GM21529 (cell line): Measurements from ENCODE around the gene WDFY2.
"Not testable (repeated sequence)": the region's sequence is repeated elsewhere in the genome, so short reads cannot be mapped to it uniquely, and the experiment has no call there.

Experiments used
- ATAC-seq: cut with Tn5 transposase; IDR thresholded peaks from one replicate; pipeline ENCODE4 v1.9.1; 2021; ENCODE audit not compliant: unreplicated experiment

The WDFY2 gene

DNA sequence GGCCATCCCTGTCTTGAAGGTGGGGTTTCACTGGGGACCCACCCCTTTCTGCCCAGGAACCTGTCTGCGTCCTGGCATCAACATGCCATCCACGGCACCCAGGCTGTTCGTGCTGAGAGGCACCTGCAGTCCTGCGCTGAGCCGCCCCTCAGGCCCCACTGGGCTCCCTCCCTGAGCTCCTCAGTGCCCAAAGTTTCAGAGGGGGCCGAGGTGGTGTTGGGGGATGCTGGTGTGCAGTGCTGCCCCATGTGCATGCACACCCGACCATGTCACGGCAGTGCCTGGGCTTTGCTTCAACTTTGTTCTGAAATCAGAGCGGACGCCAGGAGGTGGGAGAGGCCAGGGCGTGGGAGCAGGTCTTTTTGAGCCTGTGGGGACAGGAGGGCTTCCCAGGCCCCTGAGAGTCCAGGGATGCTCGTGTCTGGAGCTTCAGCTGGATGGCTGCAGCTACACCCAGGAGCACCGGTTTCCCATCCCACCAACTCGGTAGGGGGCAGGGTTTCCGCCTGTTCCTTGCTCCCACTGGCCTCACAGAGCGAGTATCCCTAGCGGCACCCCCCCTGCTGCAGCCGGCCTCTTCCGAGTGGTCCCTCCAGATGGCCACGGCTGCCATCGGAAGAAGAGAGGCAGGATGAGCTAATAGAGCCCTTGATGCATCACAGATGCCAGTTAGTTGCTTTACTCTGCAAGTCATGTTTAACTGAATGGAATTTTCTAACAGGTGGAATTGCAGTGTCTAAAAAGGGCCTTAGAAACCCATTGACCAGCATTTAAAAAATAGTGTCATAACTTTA lies 44.0 kb downstream of the WDFY2 start:
- ATAC-seq: no peak

DNA sequence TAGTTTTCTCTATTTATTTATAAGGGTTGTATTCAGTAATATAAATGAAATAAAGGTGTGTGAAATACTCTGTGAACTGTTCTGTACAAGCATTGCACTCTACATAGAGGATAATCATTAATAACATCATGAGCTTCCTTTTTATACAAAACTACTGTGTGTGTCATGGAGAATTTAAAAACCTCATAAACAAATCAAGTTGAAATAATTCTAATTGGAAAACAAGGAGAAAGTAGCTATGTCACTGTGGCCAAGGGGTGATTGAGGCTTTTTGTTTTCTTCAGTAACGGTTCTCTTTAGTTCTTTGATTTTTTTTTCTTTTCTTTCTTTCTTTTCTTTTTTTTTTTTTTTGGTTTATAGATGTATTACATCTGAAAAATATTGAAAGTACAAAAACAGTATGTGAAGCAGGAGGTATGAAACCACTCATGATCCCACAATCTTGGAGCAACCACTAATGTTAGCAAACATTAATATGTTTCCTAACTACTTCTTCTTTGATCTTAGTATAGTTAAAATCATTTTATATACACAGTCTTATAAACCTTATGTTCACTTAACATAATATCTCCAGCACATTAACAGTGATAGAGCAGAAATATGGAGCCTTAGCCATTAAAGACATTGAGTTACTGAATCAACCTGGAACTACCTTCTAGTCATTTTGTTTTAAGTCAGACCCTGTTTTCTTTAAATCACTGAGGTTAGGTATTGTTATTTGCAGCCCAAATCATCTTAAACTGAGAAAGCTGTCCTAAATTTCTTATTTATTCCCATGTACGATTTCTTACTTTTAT lies 45.4 kb downstream of the WDFY2 start:
- no peak for ATAC-seq

DNA sequence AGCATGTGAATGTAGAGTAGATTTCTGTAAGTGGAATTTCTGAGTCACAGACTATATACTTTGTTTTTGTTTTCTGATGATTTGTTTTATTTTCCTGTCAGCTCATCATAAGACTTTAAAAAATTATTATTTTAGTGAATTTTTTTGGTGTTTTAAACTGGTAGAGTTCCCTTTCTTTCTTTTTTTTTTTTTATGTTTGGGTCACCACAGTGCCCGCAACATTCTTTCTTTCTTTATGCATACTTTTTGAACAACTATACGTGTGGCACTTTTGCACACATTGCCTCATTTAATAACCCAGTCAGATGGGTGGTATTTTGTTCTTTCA lies 46.0 kb downstream of the WDFY2 start:
- no peak for ATAC-seq

DNA sequence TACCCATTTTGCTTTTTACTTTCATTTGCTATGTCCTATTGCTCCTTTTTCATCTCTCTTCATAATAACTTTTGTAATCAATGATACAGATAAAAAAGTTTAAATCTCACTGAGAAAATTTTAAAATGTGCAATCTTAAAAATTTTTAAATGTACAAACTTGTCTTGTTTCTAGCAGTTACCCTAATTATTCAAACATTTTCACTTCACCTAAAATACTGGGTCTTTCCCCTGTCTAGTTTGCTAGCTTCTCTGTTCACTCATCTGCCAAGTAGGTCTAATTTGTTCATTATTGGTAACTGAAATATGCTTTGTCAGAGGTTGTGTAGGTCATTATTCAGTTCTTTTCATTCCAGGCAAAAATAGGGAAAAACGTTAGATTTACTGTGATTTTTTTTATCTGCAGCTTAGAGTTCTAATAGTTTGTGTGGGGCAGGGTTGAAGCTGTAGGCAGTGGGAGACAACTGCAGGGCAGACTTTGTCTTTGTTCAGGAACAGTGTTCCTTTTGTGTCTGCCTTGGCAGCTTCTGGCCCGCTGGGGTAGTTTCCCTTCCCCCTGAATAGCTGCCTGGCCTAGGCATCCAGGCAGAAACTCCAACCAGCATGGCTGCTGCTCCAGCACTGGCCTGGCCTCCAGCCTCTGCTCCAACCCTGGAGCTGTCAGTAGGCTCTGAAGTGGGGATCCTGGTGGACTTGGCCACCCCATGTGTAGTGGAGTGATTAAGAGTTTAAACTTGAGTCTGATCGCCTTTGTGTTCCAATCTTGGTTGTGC lies 48.5 kb downstream of the WDFY2 start:
- no peak for ATAC-seq

DNA sequence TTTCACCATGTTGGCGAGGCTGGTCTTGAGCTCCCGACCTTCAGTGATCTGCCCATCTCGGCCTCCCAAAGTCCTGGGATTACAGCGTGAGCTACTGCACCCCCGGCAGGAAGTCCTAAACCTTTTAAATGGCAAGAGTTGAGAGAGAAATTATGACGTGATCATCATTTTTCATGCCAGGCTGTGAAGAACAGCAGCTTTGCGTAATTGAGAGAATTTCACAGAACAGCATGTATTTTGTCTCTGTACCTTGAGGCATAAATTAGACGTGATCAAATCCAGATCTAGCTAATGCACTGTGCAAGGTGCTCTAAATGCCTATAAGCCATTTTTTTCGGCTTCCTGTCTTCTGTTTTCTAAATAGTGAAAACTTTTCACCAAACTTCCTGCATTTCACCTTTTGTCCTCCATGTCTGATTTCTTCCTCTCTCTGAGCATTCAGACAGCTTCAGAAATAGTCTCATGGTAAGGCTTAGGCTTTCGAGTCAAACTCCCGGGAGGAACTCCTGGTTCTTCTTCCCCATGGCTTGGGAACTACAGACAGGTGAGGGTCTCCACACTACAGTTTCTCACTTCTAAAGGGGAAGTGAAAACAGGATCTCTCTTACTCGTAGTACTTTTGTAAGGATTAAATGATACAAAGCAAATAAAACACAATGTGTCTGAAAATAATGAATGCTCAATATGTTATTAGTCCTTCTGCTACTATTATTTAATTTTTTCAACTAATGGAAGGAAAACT lies 51.0 kb downstream of the WDFY2 start:
- ATAC-seq: no peak

DNA sequence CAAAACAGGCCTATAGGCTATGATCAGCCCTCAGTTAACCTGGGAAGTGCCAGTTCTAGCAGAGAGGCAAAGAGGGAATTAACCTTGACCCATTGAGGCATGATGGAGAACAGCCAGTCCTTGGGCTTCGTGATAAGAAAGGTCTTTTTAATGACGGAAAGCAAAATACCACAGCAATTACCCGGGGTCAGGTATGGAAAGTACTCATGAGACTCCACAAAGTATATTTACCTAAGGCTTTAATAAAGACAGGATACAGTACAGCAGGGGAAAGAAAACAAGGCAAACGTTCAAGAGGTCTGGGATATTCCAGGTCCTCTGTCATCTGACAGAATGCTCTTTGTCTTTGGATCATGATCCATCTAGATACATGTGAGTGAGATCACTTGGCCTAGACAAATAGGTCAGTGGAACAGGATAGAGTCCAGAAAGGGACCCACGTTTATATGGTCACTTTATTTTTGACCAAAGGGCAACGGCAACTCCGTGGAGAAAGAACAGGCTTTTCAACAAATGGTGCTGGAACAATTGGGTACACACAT lies 52.2 kb downstream of the WDFY2 start:
- ATAC-seq: no peak

DNA sequence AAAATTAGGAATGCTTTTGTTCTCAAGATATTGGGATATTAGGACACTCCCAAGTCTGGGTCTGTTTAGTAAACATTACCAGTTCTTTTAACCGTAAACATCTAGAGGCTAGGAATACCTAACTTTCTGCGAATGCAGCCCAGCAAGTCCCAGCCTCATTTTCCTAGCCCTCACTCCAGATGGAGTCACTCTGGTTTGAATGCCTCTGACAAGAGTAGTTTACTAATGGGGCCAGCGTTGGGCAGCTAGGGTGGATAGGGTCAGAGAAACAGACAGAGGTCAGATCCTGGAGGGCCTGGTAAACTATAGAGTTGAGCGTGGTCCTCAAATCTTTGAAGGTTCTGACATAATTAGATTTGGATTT lies 53.6 kb downstream of the WDFY2 start:
- no peak for ATAC-seq

DNA sequence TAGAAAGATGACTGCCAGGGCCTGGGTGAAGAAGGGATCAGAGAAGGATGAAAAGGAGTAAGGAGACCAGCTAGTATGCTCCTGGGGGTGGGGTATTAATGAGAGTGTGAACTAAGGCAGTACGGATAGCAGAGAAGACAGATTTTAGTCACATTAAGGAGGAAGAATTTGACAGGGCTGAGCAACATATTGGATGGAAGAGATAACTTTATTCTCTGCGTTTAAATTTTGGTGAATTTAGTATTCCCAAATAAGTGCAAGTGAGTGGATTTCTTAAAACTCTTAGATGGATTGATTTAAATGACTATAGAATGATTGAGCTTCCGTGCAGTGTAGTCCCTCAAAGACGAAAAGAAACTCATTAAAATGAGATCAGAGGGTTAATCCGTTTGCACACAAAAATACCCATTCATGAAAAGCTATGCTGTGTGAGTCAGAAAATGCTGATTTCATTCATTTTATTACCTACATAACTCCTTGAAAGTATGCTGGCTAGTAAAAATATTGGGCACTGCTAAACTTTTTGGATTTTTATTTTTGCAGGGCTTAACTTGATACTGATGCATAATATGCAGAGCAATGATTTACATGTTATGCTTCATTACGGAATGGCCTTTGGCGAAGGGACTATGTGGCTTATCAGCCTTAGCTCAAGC lies 54.1 kb downstream of the WDFY2 start:
- ATAC-seq: no peak

DNA sequence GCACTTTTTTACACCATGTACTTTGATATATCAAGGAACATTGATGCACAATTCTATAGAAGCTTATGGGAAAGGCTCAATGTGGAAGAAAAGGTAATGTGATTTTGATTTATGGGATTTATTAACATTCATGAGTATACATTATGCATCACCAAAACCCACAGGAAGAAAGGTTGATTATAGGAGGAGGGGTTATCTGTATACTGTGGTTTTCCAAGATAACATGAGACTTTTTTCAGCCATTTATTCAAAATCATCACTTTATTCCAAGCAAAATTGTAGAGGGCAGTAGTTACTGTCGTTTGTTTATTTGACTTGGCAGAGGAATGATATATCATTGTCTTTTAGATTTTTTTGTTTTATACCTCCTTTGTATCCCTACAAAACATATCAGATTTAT lies 54.9 kb downstream of the WDFY2 start:
- no peak for ATAC-seq

DNA sequence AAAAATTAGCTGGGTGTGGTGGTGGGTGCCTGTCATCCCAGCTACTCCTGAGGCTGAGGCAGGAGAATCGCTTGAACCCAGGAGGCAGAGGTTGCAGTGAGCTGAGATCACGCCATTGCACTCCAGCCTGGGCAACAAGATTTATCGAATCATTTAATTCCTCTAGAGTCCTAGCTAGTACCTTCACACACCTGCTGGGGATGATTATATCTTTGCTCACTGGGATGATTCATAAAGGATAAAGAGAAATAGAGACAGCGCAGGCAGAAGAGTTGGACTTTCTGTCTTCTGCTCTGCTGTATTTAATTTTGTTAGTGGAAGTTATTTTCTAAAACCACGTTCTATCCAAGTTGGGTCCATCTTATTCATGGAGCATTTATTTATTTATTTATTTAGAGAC lies 56.4 kb downstream of the WDFY2 start:
- not testable (repeated sequence) for ATAC-seq

DNA sequence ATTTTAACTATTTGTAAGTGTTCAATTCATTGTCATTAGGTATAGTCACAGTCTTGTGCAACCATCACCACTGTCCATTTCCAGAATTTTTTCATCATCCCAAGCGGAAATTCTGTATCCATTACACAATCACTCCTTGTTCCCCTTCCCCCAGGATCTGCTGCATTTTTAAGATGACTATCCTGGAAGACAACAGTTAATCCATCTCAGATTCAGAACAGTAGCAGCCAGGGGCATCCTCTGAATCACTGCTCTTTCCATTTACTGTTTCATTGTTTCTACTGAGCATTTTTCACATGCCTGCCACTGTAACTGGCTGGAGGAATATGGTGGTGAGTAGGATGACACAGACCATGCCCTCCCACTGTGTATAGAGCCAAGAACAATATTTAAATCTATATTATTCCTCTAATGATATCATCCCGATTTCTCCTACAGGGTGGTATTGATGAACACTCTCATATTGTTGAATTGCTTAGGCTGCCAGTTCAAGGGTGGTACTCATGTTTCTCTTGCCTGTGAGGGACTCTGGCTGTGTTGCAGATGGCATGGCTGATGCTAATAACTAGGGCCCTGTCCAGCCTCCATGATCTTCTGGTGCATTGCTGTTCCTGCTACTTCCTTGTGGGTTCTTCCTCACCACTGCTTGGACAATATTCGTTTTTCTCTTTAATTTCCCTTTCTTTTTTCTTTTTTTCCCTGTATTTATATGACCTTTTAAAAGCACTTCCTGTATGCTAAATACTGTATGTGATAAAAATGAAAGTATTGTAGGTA lies 59.0 kb downstream of the WDFY2 start:
- no peak for ATAC-seq

DNA sequence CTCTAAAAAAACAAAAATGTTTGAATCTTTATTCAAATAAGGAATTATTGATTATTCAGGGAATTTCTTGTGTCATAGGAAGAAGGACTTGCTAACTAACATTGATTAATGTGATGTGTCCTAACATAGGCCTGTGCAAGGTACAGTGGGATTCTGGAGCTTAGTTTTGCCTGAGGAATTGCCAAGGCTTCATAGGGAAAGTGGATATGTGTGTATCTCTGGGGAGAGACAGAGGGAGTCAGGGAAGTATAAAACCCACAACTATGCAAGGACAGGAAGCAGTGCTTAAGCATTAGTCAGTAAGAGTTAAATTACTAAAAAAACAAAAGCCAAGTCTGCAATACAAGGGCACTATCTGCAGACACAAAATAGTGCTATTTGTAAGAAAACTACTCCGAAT lies 59.6 kb downstream of the WDFY2 start:
- ATAC-seq: no peak

DNA sequence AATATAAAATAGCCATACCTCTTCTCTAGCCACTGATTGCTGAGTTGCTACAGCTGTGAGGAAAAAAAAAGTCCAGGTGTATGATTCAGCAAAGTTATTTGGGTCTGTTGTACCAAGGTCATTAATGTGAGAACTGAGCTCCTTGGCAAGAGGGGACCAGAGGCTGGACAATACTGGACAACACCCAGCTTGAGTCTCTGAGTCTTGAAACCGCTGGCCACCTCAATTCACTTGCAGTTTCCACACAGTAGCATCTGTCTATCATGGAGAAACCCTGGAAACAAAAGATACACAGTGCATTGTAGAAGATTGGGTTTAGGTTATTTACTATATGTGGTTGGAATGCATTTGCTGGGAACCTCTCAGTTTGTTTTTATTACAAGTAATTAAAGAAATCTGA lies 60.4 kb downstream of the WDFY2 start:
- ATAC-seq: peak; percentile 50

DNA sequence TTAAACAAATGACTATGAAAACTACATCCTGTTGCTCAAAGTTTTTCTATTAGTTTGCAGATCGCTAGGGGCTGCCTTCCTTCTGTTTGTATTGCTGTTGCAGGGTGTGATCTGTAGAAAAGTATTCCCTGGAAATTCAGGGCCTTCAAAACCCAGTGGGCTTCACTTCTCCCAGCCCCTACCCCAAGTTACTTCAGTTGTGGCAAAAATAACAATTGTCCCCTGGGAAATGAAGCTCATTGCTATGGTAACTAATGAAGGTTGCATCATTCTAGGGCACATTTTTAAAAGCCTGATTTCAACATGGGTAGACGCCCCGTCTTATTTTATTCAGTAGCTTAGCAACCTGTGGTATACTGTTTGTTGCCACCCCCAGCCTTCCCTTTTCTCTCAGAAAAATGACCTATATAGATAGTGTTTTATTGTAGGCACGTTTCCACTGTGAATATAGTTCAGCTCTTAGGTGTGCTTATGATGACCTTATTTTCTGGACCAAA lies 60.9 kb downstream of the WDFY2 start:
- peak; percentile 42 for ATAC-seq

DNA sequence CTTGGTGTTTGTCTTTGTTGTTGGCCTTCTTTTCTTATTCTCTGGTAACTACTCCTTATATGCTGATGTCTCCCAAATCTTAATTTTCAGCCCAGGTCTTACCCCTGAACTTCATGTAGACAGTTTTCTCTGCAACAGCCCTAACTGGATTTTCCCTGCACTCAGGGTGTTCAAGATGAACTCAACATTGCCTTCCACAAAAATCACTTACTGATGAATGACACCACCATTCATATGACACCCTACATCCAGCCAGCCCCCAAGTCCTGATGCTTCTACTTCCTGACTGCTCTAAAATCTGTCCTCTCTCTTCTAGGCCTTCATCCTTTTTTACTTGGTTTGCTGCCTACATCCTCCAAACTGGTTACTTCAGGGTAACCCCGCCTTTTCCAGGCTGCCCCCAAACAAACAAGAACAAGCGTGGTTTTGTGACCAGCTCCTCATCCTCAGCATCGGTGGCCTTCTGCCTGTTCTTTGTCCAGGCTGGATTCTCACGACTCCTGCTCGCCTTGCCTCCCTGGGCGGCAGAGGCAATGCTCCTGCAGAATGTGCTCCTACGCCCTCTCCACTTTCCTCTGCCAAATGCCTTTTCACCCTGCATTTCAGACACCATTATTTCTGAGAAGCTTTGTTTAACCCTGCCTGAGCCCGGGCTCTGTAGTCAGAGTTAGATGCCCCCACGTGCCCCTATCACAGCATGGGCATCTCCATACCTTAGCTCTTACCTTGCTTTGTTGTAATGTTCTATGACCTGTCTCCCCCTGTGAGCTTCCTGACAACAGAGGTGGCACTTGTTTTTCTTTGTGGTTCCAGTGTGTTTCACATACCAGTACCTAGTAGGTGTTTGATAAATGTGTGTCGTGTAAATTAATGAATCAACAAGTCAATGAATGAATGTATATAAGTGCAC lies 61.8 kb downstream of the WDFY2 start:
- no peak for ATAC-seq

DNA sequence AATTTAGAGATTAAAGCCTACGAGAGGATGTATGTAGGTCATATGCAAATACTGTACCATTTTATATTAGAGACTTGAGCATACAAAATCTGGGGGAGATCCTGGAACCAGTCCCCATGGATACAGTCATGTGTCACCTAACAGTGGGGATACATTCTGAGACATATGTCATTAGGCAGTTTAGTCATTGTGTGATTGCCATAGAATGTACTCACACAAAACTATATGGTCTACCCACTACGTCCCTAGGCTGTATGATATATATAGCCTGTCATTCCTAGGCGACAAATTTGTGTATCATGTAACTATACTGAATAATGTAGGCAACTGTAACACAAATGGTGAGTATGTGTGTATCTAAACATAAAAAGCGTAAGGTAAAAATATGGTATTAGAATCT lies 62.8 kb downstream of the WDFY2 start:
- no peak for ATAC-seq

DNA sequence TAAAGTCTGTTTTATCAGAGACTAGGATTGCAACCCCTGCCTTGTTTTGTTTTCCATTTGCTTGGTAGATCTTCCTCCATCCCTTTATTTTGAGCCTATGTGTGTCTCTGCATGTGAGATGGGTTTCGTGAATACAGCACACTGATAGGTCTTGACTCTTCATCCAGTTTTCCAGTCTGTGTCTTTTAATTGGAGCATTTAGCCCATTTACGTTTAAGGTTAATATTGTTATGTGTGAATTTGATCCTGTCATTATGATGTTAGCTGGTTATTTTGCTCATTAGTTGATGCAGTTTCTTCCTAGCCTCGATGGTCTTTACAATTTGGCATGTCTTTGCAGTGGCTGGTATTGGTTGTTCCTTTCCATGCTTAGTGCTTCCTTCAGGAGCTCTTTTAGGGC lies 67.9 kb downstream of the WDFY2 start:
- ATAC-seq: not testable (repeated sequence)
